WTC11 (cell line): ENCODE measurements around the gene RAC2. TPM values are rescaled to one million over a fixed set of nuclear protein-coding genes. Genes with fewer than 3 reads are reported as not detected.
A peak's percentile ranks its signal among the peaks of the same experiment; 100 is the strongest.

Experiments used
- ATAC-seq: fragments of 200-7000 bp; cut with Tn5 transposase; 2 replicates; pipeline ENCODE4 v1.10.0; 2021; ENCODE audit warnings: mild to moderate bottlenecking, moderate library complexity
- CTCF ChIA-PET: fragments of 300-600 bp; sonication (Branson Sonifier 250); formaldehyde crosslinking; loops from one replicate; lab custom pipeline; 2021; ENCODE audit warnings: antibody characterized with exemption; lab: Charles Lee
- POLR2A ChIA-PET: fragments of 350-600 bp; sonication (Branson Sonifier 250); formaldehyde crosslinking; loops from one replicate; lab custom pipeline; 2021; ENCODE audit warnings: antibody characterized with exemption; lab: Charles Lee
- DNase-seq: peaks from one replicate; pipeline ENCODE4 v3.0.0; 2021; ENCODE audit warnings: low spot score
- H3K27ac Mint-ChIP-seq: 2 replicates; pipeline ENCODE4 v1.8.0; 2021; ENCODE audit warnings: mixed read lengths
- H3K27me3 Mint-ChIP-seq: 2 replicates; pipeline ENCODE4 v1.8.0; 2021; ENCODE audit warnings: low read depth, mild to moderate bottlenecking, moderate library complexity, mixed read lengths
- H3K36me3 Mint-ChIP-seq: 2 replicates; pipeline ENCODE4 v1.8.0; 2021; ENCODE audit warnings: mixed read lengths
- H3K4me1 Mint-ChIP-seq: 2 replicates; pipeline ENCODE4 v1.8.0; 2022; ENCODE audit warnings: mixed read lengths
- H3K4me3 Mint-ChIP-seq: 2 replicates; pipeline ENCODE4 v1.8.0; 2021; ENCODE audit warnings: mild to moderate bottlenecking, moderate library complexity, mixed read lengths
- H3K9me3 Mint-ChIP-seq: 2 replicates; pipeline ENCODE4 v1.8.0; 2021; ENCODE audit warnings: mixed read lengths
- NR2C2 ChIP-seq: sonication (generic); formaldehyde crosslinking; IDR thresholded peaks from 2 replicates; pipeline ENCODE4 v1.8.0; 2022; ENCODE audit warnings: mild to moderate bottlenecking, missing genetic modification reagents
- RORB ChIP-seq: fragments of 250-450 bp; sonication (Bioruptor Pico); IDR thresholded peaks from 2 replicates; pipeline ENCODE4 v1.9.0; 2021; ENCODE audit warnings: mild to moderate bottlenecking
- TEAD1 ChIP-seq: sonication (generic); formaldehyde crosslinking; IDR thresholded peaks from 2 replicates; pipeline ENCODE4 v1.8.0; 2022; ENCODE audit warnings: mild to moderate bottlenecking, missing genetic modification reagents
- ZNF121 ChIP-seq: sonication (generic); formaldehyde crosslinking; IDR thresholded peaks from 2 replicates; pipeline ENCODE4 v1.8.0; 2023; ENCODE audit warnings: missing genetic modification reagents
- ZNF232 ChIP-seq: sonication (generic); formaldehyde crosslinking; IDR thresholded peaks from 2 replicates; pipeline ENCODE4 v1.8.0; 2022; ENCODE audit warnings: mild to moderate bottlenecking, missing genetic modification reagents
- total RNA-seq: library from RNA; stranded (reverse); gene quantifications from 3 replicates; pipeline ENCODE4 v1.2.3, GENCODE V29; 2021
- TF ChIP-seq, protein P1 (sequence below): fragments of 250-450 bp; sonication (Bioruptor Pico); IDR thresholded peaks from 2 replicates; pipeline ENCODE4 v1.9.0; 2021; ENCODE audit warnings: mild to moderate bottlenecking, borderline replicate concordance
- TF ChIP-seq, protein P2 (sequence below): sonication (generic); formaldehyde crosslinking; IDR thresholded peaks from 2 replicates; pipeline ENCODE4 v1.8.1; 2023; ENCODE audit warnings: mild to moderate bottlenecking, missing genetic modification reagents, moderate library complexity
- TF ChIP-seq, protein P3 (sequence below): sonication (generic); formaldehyde crosslinking; IDR thresholded peaks from 2 replicates; pipeline ENCODE4 v1.8.1; 2023; ENCODE audit warnings: mild to moderate bottlenecking, missing genetic modification reagents, borderline replicate concordance
- TF ChIP-seq, protein P4 (sequence below): fragments of 200-600 bp; IDR thresholded peaks from 2 replicates; pipeline ENCODE4 v1.8.0; 2022; ENCODE audit warnings: antibody characterized with exemption
- TF ChIP-seq, protein P5 (sequence below): fragments of 250-450 bp; sonication (Bioruptor Pico); IDR thresholded peaks from 2 replicates; pipeline ENCODE4 v1.9.0; 2021; ENCODE audit warnings: mild to moderate bottlenecking
- TF ChIP-seq, protein P6 (sequence below): sonication (generic); formaldehyde crosslinking; IDR thresholded peaks from 2 replicates; pipeline ENCODE4 v1.8.0; 2022; ENCODE audit warnings: mild to moderate bottlenecking, missing genetic modification reagents

Gene RAC2
- total RNA-seq, 1 experiment from 2014 or later = 3.6 TPM

DNA sequence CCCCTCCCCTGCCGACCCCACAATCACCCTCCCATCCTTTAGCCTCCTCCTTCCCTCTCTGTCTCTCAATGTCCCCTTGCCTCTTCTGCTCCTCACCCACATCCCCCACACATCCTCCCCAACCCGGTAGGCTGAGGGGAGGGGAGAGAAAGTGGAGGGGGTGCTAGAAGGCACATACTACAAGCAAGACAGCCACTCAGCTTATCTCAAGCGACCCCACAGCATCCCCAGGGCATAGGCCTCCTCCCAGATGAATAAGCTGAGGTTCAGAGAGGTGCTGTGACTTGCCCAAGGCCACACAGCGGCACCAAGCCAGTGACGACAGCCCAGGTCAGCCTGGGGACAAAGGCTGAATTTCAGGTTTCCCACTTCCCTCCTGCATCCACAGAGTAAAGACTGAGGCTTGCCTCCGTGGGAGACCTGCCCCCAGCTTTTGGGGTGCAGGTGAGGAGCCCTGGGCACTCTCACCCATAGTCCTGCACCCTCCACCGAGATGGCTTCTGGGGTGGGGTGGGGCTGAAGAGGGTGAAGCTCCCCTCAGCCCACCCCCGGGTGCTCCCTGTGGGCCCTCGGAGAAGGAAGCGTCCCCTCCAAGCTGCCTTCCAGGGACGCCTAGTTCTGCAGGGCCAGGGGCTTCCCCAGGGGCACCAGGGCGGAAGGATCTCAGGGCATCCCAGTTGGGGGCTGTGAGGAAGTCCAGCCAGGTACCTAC is 511 bp downstream of the RAC2 start (continued):
- TF ChIP-seq, protein P1, sequence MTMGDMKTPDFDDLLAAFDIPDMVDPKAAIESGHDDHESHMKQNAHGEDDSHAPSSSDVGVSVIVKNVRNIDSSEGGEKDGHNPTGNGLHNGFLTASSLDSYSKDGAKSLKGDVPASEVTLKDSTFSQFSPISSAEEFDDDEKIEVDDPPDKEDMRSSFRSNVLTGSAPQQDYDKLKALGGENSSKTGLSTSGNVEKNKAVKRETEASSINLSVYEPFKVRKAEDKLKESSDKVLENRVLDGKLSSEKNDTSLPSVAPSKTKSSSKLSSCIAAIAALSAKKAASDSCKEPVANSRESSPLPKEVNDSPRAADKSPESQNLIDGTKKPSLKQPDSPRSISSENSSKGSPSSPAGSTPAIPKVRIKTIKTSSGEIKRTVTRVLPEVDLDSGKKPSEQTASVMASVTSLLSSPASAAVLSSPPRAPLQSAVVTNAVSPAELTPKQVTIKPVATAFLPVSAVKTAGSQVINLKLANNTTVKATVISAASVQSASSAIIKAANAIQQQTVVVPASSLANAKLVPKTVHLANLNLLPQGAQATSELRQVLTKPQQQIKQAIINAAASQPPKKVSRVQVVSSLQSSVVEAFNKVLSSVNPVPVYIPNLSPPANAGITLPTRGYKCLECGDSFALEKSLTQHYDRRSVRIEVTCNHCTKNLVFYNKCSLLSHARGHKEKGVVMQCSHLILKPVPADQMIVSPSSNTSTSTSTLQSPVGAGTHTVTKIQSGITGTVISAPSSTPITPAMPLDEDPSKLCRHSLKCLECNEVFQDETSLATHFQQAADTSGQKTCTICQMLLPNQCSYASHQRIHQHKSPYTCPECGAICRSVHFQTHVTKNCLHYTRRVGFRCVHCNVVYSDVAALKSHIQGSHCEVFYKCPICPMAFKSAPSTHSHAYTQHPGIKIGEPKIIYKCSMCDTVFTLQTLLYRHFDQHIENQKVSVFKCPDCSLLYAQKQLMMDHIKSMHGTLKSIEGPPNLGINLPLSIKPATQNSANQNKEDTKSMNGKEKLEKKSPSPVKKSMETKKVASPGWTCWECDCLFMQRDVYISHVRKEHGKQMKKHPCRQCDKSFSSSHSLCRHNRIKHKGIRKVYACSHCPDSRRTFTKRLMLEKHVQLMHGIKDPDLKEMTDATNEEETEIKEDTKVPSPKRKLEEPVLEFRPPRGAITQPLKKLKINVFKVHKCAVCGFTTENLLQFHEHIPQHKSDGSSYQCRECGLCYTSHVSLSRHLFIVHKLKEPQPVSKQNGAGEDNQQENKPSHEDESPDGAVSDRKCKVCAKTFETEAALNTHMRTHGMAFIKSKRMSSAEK = no peak
- TF ChIP-seq, protein P2, sequence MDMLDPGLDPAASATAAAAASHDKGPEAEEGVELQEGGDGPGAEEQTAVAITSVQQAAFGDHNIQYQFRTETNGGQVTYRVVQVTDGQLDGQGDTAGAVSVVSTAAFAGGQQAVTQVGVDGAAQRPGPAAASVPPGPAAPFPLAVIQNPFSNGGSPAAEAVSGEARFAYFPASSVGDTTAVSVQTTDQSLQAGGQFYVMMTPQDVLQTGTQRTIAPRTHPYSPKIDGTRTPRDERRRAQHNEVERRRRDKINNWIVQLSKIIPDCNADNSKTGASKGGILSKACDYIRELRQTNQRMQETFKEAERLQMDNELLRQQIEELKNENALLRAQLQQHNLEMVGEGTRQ (CRISPR knock-in tag) = no peak
- TF ChIP-seq ZNF121 (CRISPR knock-in tag) (no peak), TEAD1 (CRISPR knock-in tag) (no peak), ZNF232 (CRISPR knock-in tag) (no peak)
- TF ChIP-seq, protein P3, sequence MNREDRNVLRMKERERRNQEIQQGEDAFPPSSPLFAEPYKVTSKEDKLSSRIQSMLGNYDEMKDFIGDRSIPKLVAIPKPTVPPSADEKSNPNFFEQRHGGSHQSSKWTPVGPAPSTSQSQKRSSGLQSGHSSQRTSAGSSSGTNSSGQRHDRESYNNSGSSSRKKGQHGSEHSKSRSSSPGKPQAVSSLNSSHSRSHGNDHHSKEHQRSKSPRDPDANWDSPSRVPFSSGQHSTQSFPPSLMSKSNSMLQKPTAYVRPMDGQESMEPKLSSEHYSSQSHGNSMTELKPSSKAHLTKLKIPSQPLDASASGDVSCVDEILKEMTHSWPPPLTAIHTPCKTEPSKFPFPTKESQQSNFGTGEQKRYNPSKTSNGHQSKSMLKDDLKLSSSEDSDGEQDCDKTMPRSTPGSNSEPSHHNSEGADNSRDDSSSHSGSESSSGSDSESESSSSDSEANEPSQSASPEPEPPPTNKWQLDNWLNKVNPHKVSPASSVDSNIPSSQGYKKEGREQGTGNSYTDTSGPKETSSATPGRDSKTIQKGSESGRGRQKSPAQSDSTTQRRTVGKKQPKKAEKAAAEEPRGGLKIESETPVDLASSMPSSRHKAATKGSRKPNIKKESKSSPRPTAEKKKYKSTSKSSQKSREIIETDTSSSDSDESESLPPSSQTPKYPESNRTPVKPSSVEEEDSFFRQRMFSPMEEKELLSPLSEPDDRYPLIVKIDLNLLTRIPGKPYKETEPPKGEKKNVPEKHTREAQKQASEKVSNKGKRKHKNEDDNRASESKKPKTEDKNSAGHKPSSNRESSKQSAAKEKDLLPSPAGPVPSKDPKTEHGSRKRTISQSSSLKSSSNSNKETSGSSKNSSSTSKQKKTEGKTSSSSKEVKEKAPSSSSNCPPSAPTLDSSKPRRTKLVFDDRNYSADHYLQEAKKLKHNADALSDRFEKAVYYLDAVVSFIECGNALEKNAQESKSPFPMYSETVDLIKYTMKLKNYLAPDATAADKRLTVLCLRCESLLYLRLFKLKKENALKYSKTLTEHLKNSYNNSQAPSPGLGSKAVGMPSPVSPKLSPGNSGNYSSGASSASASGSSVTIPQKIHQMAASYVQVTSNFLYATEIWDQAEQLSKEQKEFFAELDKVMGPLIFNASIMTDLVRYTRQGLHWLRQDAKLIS (CRISPR knock-in tag) = no peak
- TF ChIP-seq, protein P4, sequence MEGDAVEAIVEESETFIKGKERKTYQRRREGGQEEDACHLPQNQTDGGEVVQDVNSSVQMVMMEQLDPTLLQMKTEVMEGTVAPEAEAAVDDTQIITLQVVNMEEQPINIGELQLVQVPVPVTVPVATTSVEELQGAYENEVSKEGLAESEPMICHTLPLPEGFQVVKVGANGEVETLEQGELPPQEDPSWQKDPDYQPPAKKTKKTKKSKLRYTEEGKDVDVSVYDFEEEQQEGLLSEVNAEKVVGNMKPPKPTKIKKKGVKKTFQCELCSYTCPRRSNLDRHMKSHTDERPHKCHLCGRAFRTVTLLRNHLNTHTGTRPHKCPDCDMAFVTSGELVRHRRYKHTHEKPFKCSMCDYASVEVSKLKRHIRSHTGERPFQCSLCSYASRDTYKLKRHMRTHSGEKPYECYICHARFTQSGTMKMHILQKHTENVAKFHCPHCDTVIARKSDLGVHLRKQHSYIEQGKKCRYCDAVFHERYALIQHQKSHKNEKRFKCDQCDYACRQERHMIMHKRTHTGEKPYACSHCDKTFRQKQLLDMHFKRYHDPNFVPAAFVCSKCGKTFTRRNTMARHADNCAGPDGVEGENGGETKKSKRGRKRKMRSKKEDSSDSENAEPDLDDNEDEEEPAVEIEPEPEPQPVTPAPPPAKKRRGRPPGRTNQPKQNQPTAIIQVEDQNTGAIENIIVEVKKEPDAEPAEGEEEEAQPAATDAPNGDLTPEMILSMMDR = no peak

DNA sequence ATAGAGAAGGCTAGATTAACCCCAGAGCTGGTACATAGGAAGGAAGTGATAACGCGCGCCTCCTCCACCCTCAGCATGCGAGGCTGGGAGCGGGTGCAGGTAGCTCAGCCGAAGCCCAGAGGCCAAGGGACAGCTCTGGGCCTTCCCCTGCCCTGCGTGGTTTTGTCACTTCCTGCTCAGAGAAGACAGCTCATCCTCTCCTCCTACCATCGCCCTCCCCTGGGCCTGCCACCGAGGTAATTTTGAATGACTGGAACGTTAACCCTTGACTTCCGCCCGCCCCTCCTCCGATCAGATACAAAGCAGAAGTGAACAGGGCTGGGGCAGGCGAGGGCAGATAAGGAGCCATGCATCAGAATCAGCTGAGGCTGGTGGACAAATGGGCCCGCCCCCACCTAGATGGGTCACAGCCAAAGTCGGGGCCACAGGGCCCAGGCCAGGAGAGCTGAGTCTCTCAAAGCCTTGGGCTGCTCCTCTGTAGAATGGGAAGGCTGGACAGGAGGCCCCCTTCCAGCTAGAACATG is 1.6 kb downstream of the RAC2 start:
- POLR2A ChIA-PET = no interaction called here
- Mint-ChIP-seq H3K9me3 (no peaks in the 10 kb centered on the region), H3K4me1 (peaks cover 24% of the 10 kb centered on the region), H3K27me3 (peaks cover 1% of the 10 kb centered on the region), H3K4me3 (no peak overlapping the region), H3K27ac (no peak overlapping the region), H3K36me3 (no peaks in the 10 kb centered on the region)
- ATAC-seq (peak; percentile 9; the same call in 1 of the 2 replicates), DNase-seq (no peak)
- no peak for TF ChIP-seq NR2C2 (CRISPR knock-in tag)
- TF ChIP-seq RORB (CRISPR knock-in tag) = no peak
- CTCF ChIA-PET = interaction anchor here (0.5 to 6.7 kb wide), 4 partner anchors 18 to 440 kb away, joined by 3 to 83 read pairs (median 22); no protein-coding TSS in a partner anchor

DNA sequence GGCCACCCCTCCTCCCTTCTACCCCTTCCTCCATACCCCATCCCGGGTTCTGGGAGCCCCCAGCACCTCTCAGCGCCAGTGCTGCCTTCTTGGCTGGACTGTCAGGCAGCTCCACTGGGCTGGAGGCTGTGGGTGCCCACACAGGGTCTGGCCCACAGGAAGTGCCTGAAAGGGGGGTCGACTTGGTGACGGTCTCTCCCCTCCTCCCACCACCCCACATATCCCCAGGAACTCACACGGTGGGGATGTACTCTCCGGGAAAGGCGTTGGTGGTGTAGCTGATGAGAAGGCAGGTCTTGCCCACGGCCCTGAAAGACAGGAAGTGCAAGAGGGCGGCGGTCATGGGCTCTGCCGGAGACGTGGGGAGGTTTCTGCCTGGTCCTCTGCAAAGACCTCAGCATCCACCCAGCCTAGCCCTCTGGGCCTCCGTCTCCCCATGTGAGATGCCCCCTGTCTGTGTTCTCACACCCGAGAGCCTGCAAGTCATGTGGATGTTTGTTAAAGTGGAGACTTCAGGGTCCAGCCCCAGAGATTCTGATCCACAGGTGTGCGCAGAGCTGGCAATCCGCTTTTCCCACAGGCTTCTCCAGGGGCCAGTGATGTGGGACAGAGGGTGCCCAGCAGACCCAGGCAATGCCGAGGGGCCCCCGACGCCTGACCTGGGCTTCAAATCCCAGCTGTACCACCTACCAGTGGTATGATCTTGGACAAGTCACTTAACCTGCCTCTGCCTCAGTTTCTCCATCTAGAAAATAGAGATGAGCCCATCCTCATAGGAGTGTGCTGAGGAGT is 2.5 kb downstream of the RAC2 start:
- POLR2A ChIA-PET = no interaction called here
- TF ChIP-seq, protein P5, sequence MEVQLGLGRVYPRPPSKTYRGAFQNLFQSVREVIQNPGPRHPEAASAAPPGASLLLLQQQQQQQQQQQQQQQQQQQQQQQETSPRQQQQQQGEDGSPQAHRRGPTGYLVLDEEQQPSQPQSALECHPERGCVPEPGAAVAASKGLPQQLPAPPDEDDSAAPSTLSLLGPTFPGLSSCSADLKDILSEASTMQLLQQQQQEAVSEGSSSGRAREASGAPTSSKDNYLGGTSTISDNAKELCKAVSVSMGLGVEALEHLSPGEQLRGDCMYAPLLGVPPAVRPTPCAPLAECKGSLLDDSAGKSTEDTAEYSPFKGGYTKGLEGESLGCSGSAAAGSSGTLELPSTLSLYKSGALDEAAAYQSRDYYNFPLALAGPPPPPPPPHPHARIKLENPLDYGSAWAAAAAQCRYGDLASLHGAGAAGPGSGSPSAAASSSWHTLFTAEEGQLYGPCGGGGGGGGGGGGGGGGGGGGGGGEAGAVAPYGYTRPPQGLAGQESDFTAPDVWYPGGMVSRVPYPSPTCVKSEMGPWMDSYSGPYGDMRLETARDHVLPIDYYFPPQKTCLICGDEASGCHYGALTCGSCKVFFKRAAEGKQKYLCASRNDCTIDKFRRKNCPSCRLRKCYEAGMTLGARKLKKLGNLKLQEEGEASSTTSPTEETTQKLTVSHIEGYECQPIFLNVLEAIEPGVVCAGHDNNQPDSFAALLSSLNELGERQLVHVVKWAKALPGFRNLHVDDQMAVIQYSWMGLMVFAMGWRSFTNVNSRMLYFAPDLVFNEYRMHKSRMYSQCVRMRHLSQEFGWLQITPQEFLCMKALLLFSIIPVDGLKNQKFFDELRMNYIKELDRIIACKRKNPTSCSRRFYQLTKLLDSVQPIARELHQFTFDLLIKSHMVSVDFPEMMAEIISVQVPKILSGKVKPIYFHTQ = no peak
- TF ChIP-seq, protein P6, sequence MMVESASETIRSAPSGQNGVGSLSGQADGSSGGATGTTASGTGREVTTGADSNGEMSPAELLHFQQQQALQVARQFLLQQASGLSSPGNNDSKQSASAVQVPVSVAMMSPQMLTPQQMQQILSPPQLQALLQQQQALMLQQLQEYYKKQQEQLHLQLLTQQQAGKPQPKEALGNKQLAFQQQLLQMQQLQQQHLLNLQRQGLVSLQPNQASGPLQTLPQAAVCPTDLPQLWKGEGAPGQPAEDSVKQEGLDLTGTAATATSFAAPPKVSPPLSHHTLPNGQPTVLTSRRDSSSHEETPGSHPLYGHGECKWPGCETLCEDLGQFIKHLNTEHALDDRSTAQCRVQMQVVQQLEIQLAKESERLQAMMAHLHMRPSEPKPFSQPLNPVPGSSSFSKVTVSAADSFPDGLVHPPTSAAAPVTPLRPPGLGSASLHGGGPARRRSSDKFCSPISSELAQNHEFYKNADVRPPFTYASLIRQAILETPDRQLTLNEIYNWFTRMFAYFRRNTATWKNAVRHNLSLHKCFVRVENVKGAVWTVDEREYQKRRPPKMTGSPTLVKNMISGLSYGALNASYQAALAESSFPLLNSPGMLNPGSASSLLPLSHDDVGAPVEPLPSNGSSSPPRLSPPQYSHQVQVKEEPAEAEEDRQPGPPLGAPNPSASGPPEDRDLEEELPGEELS (CRISPR knock-in tag) = no peak

More for the DNA sequence above, 2.5 kb downstream of the RAC2 start:
- Mint-ChIP-seq H3K9me3 (no peaks in the 10 kb centered on the region), H3K27me3 (peaks cover 2% of the 10 kb centered on the region), H3K36me3 (no peaks in the 10 kb centered on the region), H3K4me3 (no peak overlapping the region), H3K27ac (no peak overlapping the region), H3K4me1 (peaks cover 27% of the 10 kb centered on the region)
- ATAC-seq = no peak
- no peak for DNase-seq
- CTCF ChIA-PET = interaction anchor here (0.9 to 6.7 kb wide), 4 partner anchors 12 to 187 kb away, joined by 3 to 83 read pairs (median 22); no protein-coding TSS in a partner anchor
